Stimulated activated CD4-positive, alpha-beta T cell treated with anti-CD3 and anti-CD28 coated beads, Interleukin-12 subunit alpha, Interleukin-12 subunit beta, amount 100 ng/mL, for 24 hours (primary cell): ENCODE data around the gene CCDC34.
A peak's percentile ranks its signal among the peaks of the same experiment; 100 is the strongest.

ENCODE experiments used
- DNase-seq, 2 experiments: peaks; one replicate each; pipeline ENCODE4 v3.0.0-alpha.2; 2020; ENCODE audit warnings: low read depth in 2 of 2

CCDC34 gene, protein sequence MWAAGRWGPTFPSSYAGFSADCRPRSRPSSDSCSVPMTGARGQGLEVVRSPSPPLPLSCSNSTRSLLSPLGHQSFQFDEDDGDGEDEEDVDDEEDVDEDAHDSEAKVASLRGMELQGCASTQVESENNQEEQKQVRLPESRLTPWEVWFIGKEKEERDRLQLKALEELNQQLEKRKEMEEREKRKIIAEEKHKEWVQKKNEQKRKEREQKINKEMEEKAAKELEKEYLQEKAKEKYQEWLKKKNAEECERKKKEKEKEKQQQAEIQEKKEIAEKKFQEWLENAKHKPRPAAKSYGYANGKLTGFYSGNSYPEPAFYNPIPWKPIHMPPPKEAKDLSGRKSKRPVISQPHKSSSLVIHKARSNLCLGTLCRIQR

DNA sequence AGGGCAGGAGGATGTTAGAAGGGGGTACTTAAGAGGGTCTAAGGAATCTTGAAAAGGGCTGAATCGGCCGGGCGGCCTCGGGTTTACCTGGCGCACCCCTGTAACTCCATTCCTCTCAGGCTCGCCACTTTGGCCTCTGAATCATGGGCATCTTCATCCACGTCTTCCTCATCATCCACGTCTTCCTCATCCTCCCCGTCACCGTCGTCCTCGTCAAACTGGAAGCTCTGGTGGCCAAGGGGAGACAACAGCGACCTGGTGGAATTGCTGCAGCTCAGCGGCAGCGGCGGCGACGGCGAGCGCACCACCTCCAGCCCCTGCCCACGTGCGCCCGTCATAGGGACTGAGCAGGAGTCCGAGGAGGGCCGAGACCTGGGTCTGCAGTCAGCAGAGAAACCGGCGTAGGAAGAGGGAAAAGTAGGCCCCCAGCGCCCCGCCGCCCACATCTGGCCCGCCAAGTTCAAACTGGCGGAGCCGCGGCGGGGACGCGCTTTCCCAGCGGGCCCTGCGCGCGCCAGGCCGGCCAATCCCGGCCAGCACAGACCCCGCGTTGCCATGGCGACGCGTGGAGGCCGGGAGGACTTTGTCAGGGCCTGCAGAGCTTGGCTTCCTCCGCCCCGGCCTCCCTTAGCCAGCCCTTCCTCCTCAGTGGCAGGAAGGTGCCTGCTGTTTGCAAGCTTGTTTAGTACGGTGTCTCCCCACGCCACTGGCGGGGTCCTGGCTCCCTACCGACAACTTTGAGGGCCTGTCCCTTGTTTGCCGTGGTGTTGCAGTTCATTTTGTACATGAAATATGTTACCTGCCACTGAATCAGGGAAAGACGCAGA, at the start of gene CCDC34:
CCDC34 (minus strand) TSS at position 467 of the 827 bp plus-strand sequence; CDS start at position 446, 21 bp downstream.
- peak; percentile 69 to 80 for DNase-seq

DNA sequence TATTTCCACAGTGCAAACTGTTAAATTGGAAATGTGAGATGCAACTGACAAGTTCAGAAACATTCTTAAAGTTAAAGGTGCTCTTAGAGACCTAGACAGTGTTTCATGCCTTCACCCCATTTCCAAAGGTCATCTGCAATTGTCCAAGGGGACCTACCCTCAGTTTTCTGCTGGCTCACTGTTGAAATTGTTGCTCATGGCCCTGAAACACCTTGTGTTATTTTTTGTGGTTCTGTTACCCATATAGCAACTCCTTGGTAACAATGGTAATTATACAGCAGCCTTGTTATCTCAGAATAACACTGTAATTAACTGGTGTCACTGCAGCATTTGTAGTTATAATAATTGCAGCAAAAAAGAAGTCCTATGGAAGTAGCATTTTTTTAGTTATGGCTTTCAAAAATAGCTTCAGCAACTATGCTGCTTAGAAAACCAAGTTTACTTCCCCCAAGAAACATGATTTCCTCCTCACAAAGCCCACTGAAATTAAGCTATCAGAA, 49.2 kb upstream of the CCDC34 start:
- no peak for DNase-seq

DNA sequence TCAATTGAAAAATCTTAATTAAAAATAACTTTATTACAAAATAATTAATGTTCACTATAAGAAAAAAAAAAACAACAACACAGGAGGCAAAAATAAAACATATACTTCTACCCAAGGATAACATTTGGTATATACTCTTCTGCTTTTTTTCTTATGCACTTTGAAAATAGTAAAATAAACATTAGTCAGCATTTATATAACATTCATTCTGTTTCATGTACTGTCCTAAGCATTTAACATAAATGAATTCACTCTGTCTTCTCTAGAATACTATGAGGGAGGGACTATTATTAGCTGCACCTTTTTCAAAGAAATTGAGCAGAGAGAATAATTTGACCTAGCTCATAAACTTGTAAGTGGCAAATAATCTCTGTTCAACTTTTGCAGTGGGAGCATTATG, 48.3 kb upstream of the CCDC34 start:
- DNase-seq, result no peak

DNA sequence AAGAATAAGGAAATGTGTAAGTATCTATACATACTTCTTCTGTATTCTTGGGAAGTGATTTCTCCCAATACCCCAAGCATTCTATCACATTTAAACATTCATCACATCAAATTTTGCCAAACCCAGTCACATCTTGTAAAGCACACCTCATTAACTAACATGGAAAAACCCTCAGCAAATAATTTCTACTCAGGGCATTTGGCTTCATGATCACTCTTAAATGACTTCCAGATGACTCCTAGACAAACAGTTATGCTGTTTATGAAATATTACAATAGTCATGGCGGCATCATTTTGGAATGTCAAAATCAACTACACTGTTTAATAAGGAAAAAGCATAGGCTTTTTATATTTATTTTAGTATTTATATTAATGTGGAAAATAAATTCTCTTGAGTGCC, 47.3 kb upstream of the CCDC34 start:
- no peak for DNase-seq

DNA sequence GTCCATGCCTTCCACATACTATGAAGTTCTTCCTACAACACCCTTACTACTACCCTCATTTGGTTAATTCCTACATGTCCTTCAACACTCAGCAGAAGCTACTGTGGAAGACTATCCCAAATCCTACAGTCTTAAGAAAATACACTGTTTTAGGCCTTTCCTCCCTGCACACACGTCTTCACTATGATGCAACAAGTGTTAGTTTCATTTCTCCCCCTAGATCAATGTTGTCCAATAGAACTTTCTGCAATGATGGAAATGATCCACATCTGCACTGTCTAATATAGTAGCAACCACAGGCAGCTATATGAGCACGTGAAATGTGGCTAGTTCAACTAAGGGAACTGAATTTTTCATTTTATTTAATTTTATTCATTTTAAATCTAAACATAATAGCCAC, 46.7 kb upstream of the CCDC34 start:
- no peak for DNase-seq

DNA sequence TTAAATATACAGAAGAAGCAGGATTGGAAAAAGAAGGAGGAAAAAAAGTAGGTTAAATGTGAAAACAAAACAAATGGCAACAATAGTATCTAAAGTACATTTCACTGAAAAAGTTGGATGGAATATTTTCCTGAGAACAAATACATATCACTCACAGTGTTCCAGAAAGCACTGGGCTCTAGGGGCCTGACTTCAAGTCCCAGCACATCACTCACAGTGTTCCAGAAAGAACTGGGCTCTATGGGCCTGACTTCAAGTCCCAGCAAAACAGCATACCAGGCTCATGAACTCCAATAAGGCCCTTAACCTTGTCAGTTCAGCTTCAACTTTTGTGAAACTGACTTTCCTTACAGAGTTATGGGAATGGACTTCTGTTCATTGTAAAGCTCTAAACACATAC, 46.0 kb upstream of the CCDC34 start:
- DNase-seq, result no peak

DNA sequence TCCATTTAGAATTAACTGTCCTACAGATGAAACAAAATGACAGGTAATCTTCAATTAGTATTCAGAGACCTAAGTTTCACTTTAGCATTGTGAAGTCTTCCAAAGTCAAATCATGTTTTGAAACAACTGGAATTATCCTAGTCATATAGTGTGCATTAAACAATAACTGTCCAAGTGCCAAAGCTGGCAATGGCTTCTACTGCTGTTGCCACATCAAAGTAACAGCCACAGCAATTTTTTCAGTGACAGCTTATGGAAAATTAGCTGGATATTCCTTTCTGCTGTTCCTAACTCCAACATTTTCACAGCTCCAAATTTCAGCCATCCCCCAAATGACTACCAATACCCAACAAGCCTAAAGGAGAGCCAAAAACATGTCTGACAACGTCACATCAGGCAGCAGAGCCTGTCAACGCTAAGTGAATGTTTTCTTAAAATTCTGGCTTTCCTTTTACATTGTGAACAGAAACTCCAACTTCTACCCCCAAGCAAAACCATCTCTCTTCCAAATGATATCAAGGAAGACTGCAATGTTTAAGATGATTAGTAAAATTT, 45.3 kb upstream of the CCDC34 start:
- no peak for DNase-seq

DNA sequence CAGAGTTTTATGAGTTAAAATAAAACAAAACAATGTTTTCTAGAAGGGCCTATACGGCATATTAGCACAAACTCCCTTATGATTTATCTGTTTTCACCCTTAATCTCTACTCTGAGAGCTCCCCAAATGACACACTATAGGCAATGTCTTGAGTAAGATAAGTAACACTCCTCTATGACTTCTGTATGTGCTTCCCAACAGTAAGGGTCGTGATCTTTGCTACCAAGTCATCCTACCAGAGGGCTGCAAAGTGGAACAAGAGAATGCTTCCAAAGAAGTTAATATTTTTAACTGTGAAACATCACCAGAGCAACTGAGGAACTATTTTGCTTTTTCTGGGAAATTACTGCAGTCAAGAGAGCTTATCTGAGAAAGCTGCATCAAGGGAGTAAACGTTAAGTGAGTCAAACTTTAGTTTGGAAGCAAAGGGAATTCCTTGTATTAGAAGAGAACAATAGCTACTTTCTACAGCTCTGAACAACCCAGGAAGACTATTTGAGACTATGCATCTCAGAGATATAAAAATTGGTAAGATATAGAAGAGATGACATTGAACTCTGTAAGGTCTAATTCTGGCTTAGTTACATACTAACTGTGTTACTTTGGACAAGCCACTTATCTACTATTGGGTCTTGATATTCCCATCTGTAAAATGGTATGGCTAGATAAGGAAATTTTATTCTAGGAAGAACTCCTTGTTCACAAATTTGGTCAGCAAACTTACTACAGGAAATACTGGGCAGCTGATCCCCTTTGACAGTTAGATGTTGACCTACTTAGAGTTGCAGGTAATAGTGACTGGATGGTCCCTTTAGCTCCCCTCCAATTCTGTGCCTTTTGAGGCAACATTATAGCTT, 43.7 kb upstream of the CCDC34 start:
- no peak for DNase-seq

DNA sequence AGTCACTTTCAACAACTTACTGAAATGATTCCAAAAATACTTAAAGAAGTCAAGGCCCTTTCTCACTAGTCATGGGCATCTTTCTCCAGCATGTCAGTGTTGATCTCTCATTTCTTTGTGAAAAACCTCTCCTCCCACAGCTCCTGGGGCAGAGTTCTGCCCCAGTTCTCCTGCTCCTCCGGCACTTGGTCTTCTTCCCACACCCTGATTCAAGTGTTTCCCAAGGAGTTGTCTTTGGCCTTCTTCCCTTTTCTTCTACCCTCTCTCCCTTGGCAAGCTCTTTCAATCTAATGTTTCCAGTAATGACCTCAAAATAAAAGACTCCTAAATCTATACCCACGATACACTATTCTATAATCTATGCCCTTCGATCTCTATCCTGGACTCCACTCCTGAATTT, 42.1 kb upstream of the CCDC34 start:
- no peak for DNase-seq

DNA sequence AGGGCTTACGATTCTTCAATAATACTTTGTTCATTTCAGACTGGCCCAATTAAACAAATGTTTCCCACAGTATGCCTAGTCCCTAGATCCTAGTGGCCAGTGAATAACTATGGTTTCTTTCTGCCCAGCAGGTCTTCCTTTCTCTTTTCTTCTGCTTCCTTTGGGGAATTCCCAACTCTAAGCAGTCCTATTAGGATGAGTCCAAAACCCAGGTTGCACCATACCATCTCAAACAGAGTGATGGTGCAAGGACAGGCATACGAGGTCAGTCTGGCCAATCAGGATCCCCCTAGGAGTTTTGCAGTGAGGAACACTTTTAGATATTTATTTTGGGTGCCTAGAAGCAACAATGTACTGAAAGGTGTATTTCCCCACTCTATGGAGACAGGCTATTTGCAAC, 41.4 kb upstream of the CCDC34 start:
- DNase-seq, result no peak

DNA sequence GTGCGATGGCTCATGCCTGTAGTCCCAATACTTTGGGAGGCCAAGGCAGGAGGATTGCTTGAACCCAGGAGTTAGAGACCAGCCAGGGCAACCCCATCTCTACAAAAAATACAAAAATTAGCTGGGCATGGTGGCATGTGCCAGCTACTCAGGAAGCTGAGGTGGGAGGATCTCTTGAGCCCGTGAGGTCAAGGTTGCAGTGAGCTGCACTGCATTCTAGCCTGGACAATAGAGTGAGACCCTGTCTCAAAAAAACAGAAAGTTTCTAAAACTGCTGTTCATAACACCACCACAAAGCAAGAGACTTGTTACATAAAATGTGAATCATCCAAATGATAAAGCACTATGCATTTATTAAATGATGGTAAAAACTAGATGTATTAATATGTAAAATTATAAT, 40.2 kb upstream of the CCDC34 start:
- DNase-seq, result no peak

DNA sequence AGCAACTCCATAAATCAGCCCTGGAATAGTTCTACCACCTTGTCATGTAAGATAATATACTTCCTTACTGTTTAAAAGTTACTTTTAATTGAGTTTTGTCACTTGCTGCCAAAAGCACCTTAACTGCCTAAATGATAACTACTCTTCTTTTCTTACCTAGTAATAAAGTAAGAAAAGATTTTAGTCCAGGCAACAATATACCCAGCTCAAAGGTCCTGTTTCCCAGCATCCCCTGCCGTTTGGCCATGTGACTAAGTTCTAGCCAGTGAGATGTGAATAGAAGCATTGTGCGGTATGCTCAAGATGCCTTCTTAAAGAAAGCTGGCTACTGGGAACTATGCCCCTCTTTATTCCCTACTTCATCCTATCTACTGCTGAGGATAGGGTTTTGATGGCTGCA, 39.4 kb upstream of the CCDC34 start:
- no peak for DNase-seq

DNA sequence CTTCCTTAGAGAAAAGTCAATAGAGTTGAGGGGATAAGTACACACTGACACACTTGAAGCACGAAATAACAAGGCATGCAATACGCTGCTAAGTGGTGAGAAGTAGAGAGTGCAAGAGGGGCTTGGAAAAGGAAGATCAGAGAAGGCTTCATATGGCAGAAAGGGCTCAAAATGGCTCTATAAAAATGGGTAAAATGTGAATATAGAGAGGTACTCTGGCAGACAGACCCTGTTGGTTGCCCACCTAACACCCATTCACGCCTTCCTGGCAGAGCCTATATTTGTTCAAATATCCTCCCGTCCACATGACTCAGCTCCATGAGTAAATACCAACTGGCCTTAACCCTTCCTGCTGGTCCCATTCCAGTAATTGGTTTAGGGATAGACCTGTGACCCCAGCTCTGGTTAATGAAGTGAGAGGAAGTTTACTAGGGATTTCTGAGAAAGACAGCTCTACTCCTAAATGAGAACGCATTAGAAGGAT, 38.9 kb upstream of the CCDC34 start:
- DNase-seq, result no peak

DNA sequence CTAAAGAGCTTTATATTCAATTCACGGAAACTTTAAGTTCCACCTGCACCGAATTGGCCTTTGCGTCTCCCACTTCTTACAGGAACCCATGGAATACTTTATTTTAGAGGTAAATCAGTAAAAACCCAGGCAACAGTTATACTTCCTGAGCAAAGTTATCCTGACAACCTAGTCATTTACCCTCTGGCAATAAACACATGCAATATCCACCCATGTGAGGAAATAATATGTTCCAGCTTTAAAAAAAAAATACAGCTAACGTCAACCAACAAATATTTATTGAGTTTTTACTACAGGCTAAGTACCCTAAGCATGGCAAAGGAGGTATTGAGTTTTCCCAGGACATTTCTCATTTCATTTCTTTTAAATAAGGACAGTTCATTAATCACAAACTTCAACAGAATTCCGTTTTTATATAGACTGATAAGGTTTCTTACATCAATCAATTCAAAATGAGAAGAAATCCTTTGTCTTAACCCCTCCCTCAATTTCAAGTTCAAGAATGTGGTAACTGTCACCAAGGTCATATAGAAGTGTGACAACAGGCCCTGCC, 38.3 kb upstream of the CCDC34 start:
- no peak for DNase-seq

DNA sequence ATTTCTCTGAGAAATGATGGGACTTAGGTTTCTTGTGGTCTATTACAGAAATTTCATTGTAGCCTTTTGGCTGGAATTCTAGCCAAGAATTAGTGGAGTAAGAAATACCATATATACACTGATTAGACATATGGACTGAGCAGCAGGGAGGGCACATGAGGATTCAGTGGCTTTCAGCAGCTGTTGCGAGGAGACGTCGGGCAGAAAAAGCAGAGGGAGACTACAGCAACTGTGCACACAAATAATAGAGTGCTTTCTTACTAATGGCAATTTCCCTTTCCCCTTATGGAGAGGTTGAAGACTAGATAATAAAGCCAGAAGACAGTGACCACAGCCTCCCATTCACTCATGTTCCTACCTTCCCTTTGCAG, 35.4 kb upstream of the CCDC34 start:
- DNase-seq, result no peak

DNA sequence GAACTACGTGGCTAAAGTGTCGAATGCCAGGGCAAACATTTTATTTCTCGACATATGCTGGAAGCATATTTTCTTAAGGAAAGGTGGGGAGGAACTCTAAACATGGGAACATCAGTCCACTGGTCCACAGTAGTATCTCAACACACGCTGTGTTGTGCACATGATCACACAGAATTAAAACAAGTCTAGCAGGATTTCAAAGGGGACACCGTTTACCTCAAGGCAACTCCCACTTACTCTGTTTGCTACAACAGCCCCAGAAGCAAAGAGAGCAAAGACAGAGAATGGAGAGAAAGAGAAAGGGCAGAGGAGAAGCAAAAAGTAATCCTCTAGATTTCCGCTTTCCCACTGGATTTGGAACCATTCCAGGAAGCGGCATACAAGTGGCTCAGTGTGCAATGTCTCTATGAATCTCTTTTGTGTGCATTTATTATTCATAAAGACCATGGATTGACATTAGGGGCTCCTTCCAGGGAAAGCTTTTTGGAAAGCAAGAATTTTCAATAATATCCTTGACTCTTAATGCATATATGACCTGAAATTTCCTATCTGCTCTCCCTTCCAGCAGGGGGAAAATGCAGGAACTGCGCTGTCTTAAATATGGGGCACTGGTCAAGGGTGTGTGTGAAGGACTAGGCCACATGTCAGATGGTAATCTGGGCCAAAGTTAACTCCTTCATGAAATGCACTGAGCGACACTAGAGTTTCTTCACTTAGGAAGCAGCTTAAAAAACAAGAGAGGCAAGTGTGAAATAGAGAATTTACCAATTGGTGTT, 34.8 kb upstream of the CCDC34 start:
- no peak for DNase-seq

DNA sequence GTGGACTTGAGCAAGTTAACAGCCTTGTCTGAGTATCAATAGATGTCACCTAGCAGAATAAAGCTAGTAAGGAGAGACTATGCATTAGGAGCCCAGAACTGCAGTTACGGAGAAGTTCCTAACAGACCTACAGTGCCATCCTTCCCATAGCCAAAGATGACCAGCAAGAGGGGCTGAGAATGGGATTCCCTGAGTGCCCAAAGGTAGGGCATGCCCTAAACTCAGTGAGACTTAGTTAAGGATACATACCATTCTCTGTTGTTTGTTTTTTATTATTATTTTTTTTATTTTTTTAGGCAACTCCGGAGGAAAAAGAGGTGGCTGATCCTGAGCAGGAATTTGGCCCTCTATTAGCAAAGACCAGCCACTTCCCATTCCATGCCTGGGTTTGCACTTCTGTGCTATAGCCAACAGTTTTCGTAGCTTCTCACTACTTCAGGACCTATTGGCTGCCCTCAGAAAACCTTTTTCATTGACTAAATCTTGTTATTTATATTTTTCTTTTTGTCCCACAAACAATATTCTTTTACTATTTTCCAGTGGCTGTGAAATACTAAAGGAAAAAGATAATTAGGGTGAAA, 33.3 kb upstream of the CCDC34 start:
- no peak for DNase-seq

DNA sequence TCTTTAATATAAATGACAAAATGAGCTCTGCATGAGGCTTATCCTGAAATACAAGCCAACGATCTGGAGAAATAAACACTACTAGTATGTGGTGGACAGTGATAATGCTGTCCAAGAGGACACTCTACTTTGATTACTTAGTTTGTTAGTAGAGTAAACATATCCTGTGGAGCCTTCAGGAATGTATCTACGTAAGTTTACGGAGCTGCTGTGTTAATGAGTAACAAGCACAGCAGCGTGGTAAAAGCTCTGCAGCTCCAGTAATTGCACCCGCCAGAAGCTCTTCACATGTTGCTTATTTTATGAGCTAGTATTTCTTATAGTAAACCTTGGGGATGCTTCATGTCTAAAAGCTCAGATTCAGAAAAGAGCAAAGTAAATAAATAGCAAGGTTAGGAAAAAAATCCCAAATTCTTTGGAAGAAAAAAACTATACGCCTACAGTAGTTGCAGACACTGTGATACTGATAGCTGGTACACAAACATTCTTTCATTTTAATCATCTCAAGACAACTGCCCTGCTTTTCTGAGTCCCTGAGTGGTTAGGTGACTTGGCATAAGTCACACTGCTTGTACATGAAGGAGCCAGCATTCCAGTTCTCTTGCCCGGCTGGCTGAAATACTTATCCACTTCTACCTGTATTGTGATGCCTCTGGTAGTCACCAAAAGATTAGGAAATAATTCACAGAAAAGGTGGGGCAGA, 32.7 kb upstream of the CCDC34 start:
- DNase-seq, result no peak

DNA sequence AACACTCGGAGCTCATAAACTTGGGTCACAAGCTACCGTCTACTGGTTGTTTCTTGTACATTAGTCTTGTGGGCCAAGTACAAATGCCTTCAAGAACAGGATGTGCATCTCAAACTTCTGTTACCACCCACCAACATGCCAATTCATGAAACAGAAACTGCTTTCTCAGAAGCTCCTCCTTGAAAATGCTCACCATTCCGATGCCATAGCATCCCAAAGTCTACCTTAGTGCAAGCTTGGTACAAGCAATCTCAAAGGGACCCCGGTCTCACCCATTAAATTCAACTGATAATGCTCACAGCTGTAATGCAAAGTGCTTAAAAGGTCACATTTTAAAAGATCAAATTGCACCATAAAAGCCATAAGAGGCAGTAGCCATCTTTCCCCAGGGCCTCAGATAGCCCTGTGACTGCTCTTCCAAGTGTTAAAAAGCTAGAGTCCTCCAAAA, 31.8 kb upstream of the CCDC34 start:
- no peak for DNase-seq
